Adrenal gland (tissue), 5 donors: Measurements from ENCODE around the gene FAM131C.

Experiments used
- CTCF ChIP-seq, 6 experiments: fragments of 450-650 bp in 4 of 6; fragments of 200-600 bp in 2 of 6; sonication (generic) in 1 of 6; IDR thresholded peaks; 1 replicate in 5 of 6; 2 replicates in 1 of 6; pipeline versions ENCODE4 v1.5.1 to v1.8.0; 2016 to 2021; ENCODE audit warnings: antibody characterized with exemption in 6 of 6, mild to moderate bottlenecking in 2 of 6, moderate library complexity in 1 of 6
- POLR2A ChIP-seq, 2 donors: fragments of 450-650 bp; IDR thresholded peaks; one replicate each; pipeline ENCODE4 v1.6.1; 2017; ENCODE audit warnings: antibody characterized with exemption in 2 of 2, mild to moderate bottlenecking in 2 of 2, moderate library complexity in 1 of 2
- donor health status: DM: no; HTN: no; CAD: no.

- no peak for TF ChIP-seq CTCF (IDR thresholded peaks at IDR 0.05)
- TF ChIP-seq POLR2A (IDR thresholded peaks at IDR 0.05) = no peak
Measured at GRCh38 chr1:16109571-16109970, 36.1 kb upstream of the FAM131C start.
